ENCODE data around the gene RNF220.
"Not testable (repeated sequence)": the region's sequence is repeated elsewhere in the genome, so short reads cannot be mapped to it uniquely, and the experiment has no call there.

RNF220 gene

GRCh38 chr1:44549510-44549909 lies 144.5 kb downstream of the RNF220 start:
- DNase-seq (ENCODE audit: low read depth): no peak

- no peak for DNase-seq (ENCODE audit: low read depth)
These were observed 148.2 kb downstream of the RNF220 start for GRCh38 chr1:44553127-44553758.

- no peak for DNase-seq (ENCODE audit: low read depth)
These were observed 148.7 kb downstream of the RNF220 start for GRCh38 chr1:44553771-44554170.

GRCh38 chr1:44554706-44555105 lies 149.7 kb downstream of the RNF220 start:
- no peak for DNase-seq (ENCODE audit: low read depth)

- DNase-seq (ENCODE audit: low read depth): no peak
These were observed 152.7 kb downstream of the RNF220 start for GRCh38 chr1:44557778-44558177.

- DNase-seq (ENCODE audit: low read depth): no peak
These were observed 153.8 kb downstream of the RNF220 start for GRCh38 chr1:44558883-44559282.

- DNase-seq (ENCODE audit: low read depth): no peak
These were observed 154.3 kb downstream of the RNF220 start for GRCh38 chr1:44559330-44559729.

GRCh38 chr1:44559913-44560312 lies 154.9 kb downstream of the RNF220 start:
- DNase-seq (ENCODE audit: low read depth): no peak

GRCh38 chr1:44560696-44561095 lies 155.6 kb downstream of the RNF220 start:
- DNase-seq (ENCODE audit: low read depth): not testable (repeated sequence)

- DNase-seq (ENCODE audit: low read depth): no peak
These were observed 160.2 kb downstream of the RNF220 start for GRCh38 chr1:44565259-44565750.

GRCh38 chr1:44565833-44566232 lies 160.8 kb downstream of the RNF220 start:
- DNase-seq (ENCODE audit: low read depth): no peak

- no peak for DNase-seq (ENCODE audit: low read depth)
These were observed 161.4 kb downstream of the RNF220 start for GRCh38 chr1:44566281-44567046.

- no peak for DNase-seq (ENCODE audit: low read depth)
These were observed 163.3 kb downstream of the RNF220 start for GRCh38 chr1:44568128-44568900.

- DNase-seq (ENCODE audit: low read depth): no peak
These were observed 164.4 kb downstream of the RNF220 start for GRCh38 chr1:44569491-44569890.

GRCh38 chr1:44571712-44572571 lies 166.9 kb downstream of the RNF220 start:
- DNase-seq (ENCODE audit: low read depth): no peak

- no peak for DNase-seq (ENCODE audit: low read depth)
These were observed 167.5 kb downstream of the RNF220 start for GRCh38 chr1:44572572-44572879.

- DNase-seq (ENCODE audit: low read depth): no peak
These were observed 170.3 kb downstream of the RNF220 start for GRCh38 chr1:44575396-44575795.

- no peak for DNase-seq (ENCODE audit: low read depth)
These were observed 171.5 kb downstream of the RNF220 start for GRCh38 chr1:44576456-44577150.

GRCh38 chr1:44581205-44581604 lies 176.2 kb downstream of the RNF220 start:
- DNase-seq (ENCODE audit: low read depth): no peak

GRCh38 chr1:44584167-44584566 lies 179.1 kb downstream of the RNF220 start:
- DNase-seq (ENCODE audit: low read depth): no peak

GRCh38 chr1:44585315-44585920 lies 180.4 kb downstream of the RNF220 start:
- DNase-seq (ENCODE audit: low read depth): no peak
